ENCODE data around the gene FUOM. TPM values are rescaled to one million over a fixed set of nuclear protein-coding genes. Genes with fewer than 3 reads are reported as not detected.

Gene FUOM
- total RNA-seq, 4 donors from 2014 or later, result 7.9 to 12.2 (median 10.5) TPM

DNA sequence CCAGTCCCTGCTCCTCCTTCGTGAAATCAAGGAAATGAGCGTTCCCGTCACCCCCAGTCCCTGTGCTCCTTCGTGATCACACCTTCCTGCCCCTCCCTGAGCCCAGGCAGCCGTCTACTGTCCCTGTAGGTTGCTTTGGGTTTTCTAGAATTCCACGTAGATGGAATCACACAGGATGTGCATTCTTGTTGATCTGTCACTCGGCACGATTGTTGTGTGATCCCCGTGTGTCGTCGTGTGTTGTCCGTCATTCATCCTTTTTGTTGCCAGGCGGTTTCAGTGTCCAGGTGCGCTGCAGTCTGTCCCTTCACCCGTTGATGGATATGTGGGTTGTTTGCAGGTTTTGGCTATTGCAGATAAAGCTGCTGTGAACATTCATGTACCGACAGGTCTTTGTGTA lies 45.5 kb upstream of the FUOM start:
- WGBS, result 86% methylated on average over 16 of the region's 16 CpGs

DNA sequence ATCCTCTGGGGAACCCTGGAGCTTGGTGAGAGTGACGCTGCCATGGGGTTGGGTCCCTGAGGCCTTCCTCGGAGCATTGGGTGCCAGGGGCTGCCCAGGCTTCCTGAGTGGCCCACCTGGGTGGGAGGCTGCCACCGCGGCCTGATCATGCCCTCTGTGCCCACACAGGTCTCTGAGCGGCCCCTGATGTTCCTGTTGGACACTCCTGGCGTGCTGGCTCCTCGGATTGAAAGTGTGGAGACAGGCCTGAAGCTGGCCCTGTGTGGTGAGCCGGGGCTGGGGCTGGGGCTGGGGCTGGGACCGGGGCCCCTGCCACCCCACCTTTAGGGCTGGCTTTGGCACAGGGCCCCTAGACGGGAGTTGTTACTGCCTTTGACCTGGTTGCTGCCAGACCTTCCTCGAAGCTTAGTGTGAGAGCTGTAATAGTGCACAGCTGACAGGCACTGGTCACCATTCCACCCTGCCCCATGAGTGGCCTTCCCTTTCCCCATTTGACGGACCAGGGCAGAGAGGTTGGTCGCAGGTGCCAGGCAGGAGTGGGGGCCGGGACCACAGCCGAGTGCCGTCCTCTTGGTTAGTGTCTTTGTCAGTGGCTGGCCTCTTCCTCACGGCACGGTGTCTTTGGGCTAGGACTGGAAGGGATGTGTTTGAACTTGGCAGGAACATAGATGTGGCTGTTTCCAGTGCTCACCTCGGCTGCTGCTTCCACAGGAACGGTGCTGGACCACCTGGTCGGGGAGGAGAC lies 44.3 kb upstream of the FUOM start:
- intact Hi-C loops (cut with DNase I), result no loop called here
- no peak overlapping the region for H3K4me3 ChIP-seq
- H3K36me3 ChIP-seq, result peaks cover 35 to 96% (median 79%) of the 10 kb centered on the region in 4 donors
- no peaks in the 10 kb centered on the region for H3K9me3 ChIP-seq
- no peaks in the 10 kb centered on the region for H3K27me3 ChIP-seq
- no peak for DNase-seq (ENCODE audit: extremely low spot score)
- over 99% methylated on average over 10 of the region's 21 CpGs for WGBS
- H3K27ac ChIP-seq (replicated peaks in 1 of 4), result no peak overlapping the region
- no peaks in the 10 kb centered on the region for H3K4me1 ChIP-seq
- TF ChIP-seq EP300 (IDR thresholded peaks at IDR 0.05), result no peak
- TF ChIP-seq, protein P1, sequence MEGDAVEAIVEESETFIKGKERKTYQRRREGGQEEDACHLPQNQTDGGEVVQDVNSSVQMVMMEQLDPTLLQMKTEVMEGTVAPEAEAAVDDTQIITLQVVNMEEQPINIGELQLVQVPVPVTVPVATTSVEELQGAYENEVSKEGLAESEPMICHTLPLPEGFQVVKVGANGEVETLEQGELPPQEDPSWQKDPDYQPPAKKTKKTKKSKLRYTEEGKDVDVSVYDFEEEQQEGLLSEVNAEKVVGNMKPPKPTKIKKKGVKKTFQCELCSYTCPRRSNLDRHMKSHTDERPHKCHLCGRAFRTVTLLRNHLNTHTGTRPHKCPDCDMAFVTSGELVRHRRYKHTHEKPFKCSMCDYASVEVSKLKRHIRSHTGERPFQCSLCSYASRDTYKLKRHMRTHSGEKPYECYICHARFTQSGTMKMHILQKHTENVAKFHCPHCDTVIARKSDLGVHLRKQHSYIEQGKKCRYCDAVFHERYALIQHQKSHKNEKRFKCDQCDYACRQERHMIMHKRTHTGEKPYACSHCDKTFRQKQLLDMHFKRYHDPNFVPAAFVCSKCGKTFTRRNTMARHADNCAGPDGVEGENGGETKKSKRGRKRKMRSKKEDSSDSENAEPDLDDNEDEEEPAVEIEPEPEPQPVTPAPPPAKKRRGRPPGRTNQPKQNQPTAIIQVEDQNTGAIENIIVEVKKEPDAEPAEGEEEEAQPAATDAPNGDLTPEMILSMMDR (IDR thresholded peaks at IDR 0.05), result no peak
- TF ChIP-seq POLR2A (IDR thresholded peaks at IDR 0.05; ENCODE audit: low read depth), result no peak
- TF ChIP-seq POLR2AphosphoS5 (IDR thresholded peaks at IDR 0.05), result no peak

More for the DNA sequence above, 45.5 kb upstream of the FUOM start:
- Histone ChIP-seq H3K4me1 (no peaks in the 10 kb centered on the region), H3K36me3 (peaks cover 35 to 96% (median 73%) of the 10 kb centered on the region in 4 donors), H3K4me3 (no peak overlapping the region), H3K27ac (replicated peaks in 1 of 4) (no peak overlapping the region), H3K9me3 (no peaks in the 10 kb centered on the region), H3K27me3 (no peaks in the 10 kb centered on the region)
- DNase-seq (ENCODE audit: extremely low spot score), result no peak
- intact Hi-C loops (cut with DNase I), result no loop called here
- TF ChIP-seq POLR2AphosphoS5 (IDR thresholded peaks at IDR 0.05) (no peak), POLR2A (IDR thresholded peaks at IDR 0.05; ENCODE audit: low read depth) (no peak), EP300 (IDR thresholded peaks at IDR 0.05) (no peak)
- TF ChIP-seq, protein P1 (IDR thresholded peaks at IDR 0.05), result no peak

DNA sequence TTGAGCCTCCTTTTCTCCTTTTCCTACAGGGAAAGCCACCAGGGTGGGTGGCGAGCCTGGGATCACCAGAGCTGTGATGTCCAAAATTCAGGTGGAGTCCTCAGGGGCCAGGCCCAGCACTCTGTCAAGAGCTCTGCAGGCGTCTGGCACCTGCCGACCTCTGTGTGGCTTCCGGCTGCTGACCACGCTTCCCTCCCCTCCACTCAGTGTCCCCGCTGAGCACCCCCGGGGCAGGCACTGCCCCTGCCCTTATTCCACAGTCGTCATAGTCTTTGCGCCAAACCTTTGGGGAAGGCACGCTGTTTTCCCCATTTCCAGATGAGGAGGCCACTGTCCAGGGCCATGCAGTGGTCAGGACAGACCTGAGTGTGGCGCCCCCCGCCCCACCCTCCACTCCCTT lies 43.7 kb upstream of the FUOM start:
- H3K4me1 ChIP-seq, result no peaks in the 10 kb centered on the region
- H3K4me3 ChIP-seq, result no peak overlapping the region
- no peaks in the 10 kb centered on the region for H3K27me3 ChIP-seq
- peaks cover 35 to 96% (median 81%) of the 10 kb centered on the region in 4 donors for H3K36me3 ChIP-seq
- no peak overlapping the region for H3K27ac ChIP-seq (replicated peaks in 1 of 4)
- no peak for DNase-seq (ENCODE audit: extremely low spot score)
- intact Hi-C loops (cut with DNase I), result no loop called here
- WGBS, result 88% methylated on average over 12 of the region's 12 CpGs
- no peaks in the 10 kb centered on the region for H3K9me3 ChIP-seq
- TF ChIP-seq EP300 (IDR thresholded peaks at IDR 0.05) (no peak), POLR2AphosphoS5 (IDR thresholded peaks at IDR 0.05) (no peak)
- TF ChIP-seq, protein P1 (IDR thresholded peaks at IDR 0.05), result no peak

DNA sequence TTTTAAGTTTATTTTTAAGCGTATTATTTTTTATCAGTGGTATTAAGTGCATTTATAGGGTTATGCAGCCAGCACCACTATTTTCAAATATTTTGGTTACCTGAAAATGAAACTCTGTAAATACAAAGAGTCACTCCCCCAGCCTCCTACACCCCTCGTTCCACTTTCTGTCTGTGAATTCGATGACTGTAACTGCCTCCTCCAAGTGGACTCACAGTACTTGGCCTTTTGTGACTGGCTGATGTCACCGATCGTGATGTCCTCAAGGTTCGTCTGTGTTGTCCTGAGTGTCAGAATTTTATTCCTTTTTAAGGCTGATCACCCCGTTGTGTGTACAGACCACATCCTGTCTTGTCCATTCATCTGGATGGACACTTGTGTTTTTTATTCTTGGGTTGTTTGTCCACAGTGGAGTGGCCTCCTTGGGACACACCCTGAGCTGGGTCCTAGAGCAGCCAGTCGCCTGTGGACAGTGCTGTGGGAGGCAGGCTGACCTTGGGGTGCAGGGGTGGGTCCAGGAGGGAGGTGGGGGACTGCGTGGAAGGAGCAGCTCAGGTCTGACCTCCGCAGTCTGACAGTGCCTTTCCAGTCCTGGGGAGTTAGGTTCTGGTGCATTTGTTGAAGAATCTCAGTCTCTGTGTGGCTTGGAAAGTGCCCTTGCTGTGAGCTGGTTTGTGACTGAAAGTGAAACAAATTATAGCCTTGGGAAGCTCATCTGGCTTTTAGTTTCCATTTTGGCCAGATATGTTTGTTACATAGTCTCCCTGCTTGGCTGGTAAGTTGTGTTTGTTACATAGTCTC lies 43.0 kb upstream of the FUOM start:
- H3K27me3 ChIP-seq, result no peaks in the 10 kb centered on the region
- TF ChIP-seq, protein P1 (IDR thresholded peaks at IDR 0.05), result no peak
- TF ChIP-seq POLR2A (IDR thresholded peaks at IDR 0.05; ENCODE audit: low read depth) (no peak), POLR2AphosphoS5 (IDR thresholded peaks at IDR 0.05) (no peak), EP300 (IDR thresholded peaks at IDR 0.05) (no peak)
- 87% methylated on average over 10 of the region's 10 CpGs for WGBS
- no peaks in the 10 kb centered on the region for H3K9me3 ChIP-seq
- peaks cover 0 to under 1% (median 0%) of the 10 kb centered on the region in 4 donors for H3K4me1 ChIP-seq
- no peak overlapping the region for H3K4me3 ChIP-seq
- peaks cover 35 to 99% (median 81%) of the 10 kb centered on the region in 4 donors for H3K36me3 ChIP-seq
- DNase-seq (ENCODE audit: extremely low spot score), result no peak
- intact Hi-C loops (cut with DNase I), result no loop called here
- no peak overlapping the region for H3K27ac ChIP-seq (replicated peaks in 1 of 4)

All from esophagus muscularis mucosa (tissue), 4 donors.